Measurements from ENCODE around the gene HLA-E. TPM values are rescaled to one million over a fixed set of nuclear protein-coding genes. Genes with fewer than 3 reads are reported as not detected.

The HLA-E gene
- total and polyA plus RNA-seq, 12 donors: 85.7 to 667 (median 308) TPM

GRCh38 chr6:30500421-30501355, 11.4 kb downstream of the HLA-E start:
- H3K27me3 ChIP-seq: no peaks in the 10 kb centered on the region
- TF ChIP-seq CTCF (IDR thresholded peaks at IDR 0.05): no peak
- TF ChIP-seq POLR2A (IDR thresholded peaks at IDR 0.05): no peak
- peak overlapping the region in 1 of 5 donors; percentile 60 for H3K27ac ChIP-seq
- WGBS, 4 donors: 49 to 67% (median 61%) methylated on average over 10 of the region's 10 CpGs
- DNase-seq: no peak
- no peaks in the 10 kb centered on the region for H3K4me1 ChIP-seq (replicated peaks in 1 of 2)
- no peaks in the 10 kb centered on the region for H3K36me3 ChIP-seq (replicated peaks in 1 of 2)
- no peaks in the 10 kb centered on the region for H3K9me3 ChIP-seq (replicated peaks in 1 of 3)
- no peak overlapping the region for H3K4me3 ChIP-seq
- intact Hi-C loops (cut with DNase I): no loop called here

GRCh38 chr6:30507849-30508827, 18.8 kb downstream of the HLA-E start:
- no peak overlapping the region for H3K27ac ChIP-seq
- H3K4me1 ChIP-seq (replicated peaks in 1 of 2): no peaks in the 10 kb centered on the region
- H3K27me3 ChIP-seq: no peaks in the 10 kb centered on the region
- TF ChIP-seq POLR2A (IDR thresholded peaks at IDR 0.05): no peak
- no peak for TF ChIP-seq CTCF (IDR thresholded peaks at IDR 0.05)
- peak in 1 of 7 donors; percentile 7 for DNase-seq
- no peak overlapping the region for H3K4me3 ChIP-seq
- intact Hi-C loops (cut with DNase I): no loop called here
- H3K36me3 ChIP-seq (replicated peaks in 1 of 2): no peaks in the 10 kb centered on the region
- WGBS, 4 donors: 77 to 85% (median 82%) methylated on average over 5 of the region's 5 CpGs
- no peaks in the 10 kb centered on the region for H3K9me3 ChIP-seq (replicated peaks in 1 of 3)

GRCh38 chr6:30508890-30509736, 19.8 kb downstream of the HLA-E start:
- no peaks in the 10 kb centered on the region for H3K9me3 ChIP-seq (replicated peaks in 1 of 3)
- H3K4me3 ChIP-seq: no peak overlapping the region
- peak overlapping the region in 2 of 5 donors; percentile 37 to 42 for H3K27ac ChIP-seq
- H3K4me1 ChIP-seq (replicated peaks in 1 of 2): no peaks in the 10 kb centered on the region
- intact Hi-C loops (cut with DNase I): no loop called here
- no peaks in the 10 kb centered on the region for H3K27me3 ChIP-seq
- DNase-seq: peak in 1 of 7 donors; percentile 12
- no peaks in the 10 kb centered on the region for H3K36me3 ChIP-seq (replicated peaks in 1 of 2)
- TF ChIP-seq CTCF (IDR thresholded peaks at IDR 0.05) (no peak), POLR2A (IDR thresholded peaks at IDR 0.05) (no peak)
- whole genome bisulfite sequencing, 4 donors: 28 to 40% (median 34%) methylated on average over 5 of the region's 5 CpGs
